DMS153 treated with DMSO at 0.1 percent for 48 hours (cell line): ENCODE measurements around the gene ABHD16A.

ENCODE experiments used
- DNase-seq: peaks from one replicate; lab custom pipeline; 2025; ENCODE audit not compliant: unreplicated experiment; lab: John Stamatoyannopoulos, UW

The ABHD16A gene

GRCh38 chr6:31702819-31703716 lies at the start of gene ABHD16A:
Gene ABHD16A, minus strand, starts transcription at chr6:31703324. Its CDS starts 43 bp downstream, at chr6:31703281.
- DNase-seq: peak; percentile 89

GRCh38 chr6:31752739-31753319 lies 49.7 kb upstream of the ABHD16A start:
- no peak for DNase-seq

GRCh38 chr6:31750411-31751022 lies 47.4 kb upstream of the ABHD16A start:
- DNase-seq: no peak

- no peak for DNase-seq
Measured at GRCh38 chr6:31749301-31750036, 46.3 kb upstream of the ABHD16A start.

- no peak for DNase-seq
Measured at GRCh38 chr6:31744422-31744821, 41.3 kb upstream of the ABHD16A start.

GRCh38 chr6:31742894-31743293 lies 39.8 kb upstream of the ABHD16A start:
- no peak for DNase-seq

- DNase-seq: no peak
Measured at GRCh38 chr6:31741815-31742214, 38.7 kb upstream of the ABHD16A start.

GRCh38 chr6:31740397-31741223 lies 37.5 kb upstream of the ABHD16A start:
- no peak for DNase-seq

GRCh38 chr6:31739639-31740396 lies 36.7 kb upstream of the ABHD16A start, which contains the start of gene MSH5:
Gene MSH5, plus strand, starts transcription at chr6:31740005. Its CDS starts 462 bp downstream, at chr6:31740467.
- peak; percentile 97 for DNase-seq

- DNase-seq: peak; percentile 92
Measured at GRCh38 chr6:31737991-31738979, 35.2 kb upstream of the ABHD16A start.

GRCh38 chr6:31737315-31737990 lies 34.3 kb upstream of the ABHD16A start:
- DNase-seq: peak; percentile 80

- no peak for DNase-seq
Measured at GRCh38 chr6:31736768-31737314, 33.7 kb upstream of the ABHD16A start.

- DNase-seq: peak; percentile 74
Measured at GRCh38 chr6:31736021-31736767, 33.1 kb upstream of the ABHD16A start, which contains the start of gene CLIC1. Gene CLIC1, minus strand, starts transcription at chr6:31736530. Its CDS starts 230 bp downstream, at chr6:31736300.

- peak; percentile 18 for DNase-seq
Measured at GRCh38 chr6:31734821-31735406, 31.8 kb upstream of the ABHD16A start.

- DNase-seq: no peak
Measured at GRCh38 chr6:31734247-31734820, 31.2 kb upstream of the ABHD16A start.

- DNase-seq: no peak
Measured at GRCh38 chr6:31733734-31734133, 30.6 kb upstream of the ABHD16A start.
